CD14-positive monocyte (primary cell): Measurements from ENCODE around the gene SEC16A. TPM values are rescaled to one million over a fixed set of nuclear protein-coding genes. Genes with fewer than 3 reads are reported as not detected.

Source experiments
- DNase-seq, 3 donors: peaks; one replicate each; pipeline ENCODE4 v3.0.0-alpha.2; 2011 to 2022
- H2AFZ ChIP-seq: 2 replicates; pipeline ENCODE4 v1.6.0; 2012; ENCODE audit warnings: mild to moderate bottlenecking, low read depth, low read length, inconsistent platforms; ENCODE audit not compliant: insufficient read depth, poor library complexity, severe bottlenecking
- H3K27ac ChIP-seq, 2 donors: 1 replicate in 1 of 2; 2 replicates in 1 of 2; pipeline ENCODE4 v1.5.1; 2012 to 2013; ENCODE audit warnings: low read length in 2 of 2, control low read depth in 1 of 2, inconsistent platforms in 1 of 2, low read depth in 1 of 2, mild to moderate bottlenecking in 1 of 2
- H3K27me3 ChIP-seq, 2 donors: one replicate each; pipeline versions ENCODE4 v1.6.0 to v1.6.1; 2011 to 2013; ENCODE audit warnings: low read length in 2 of 2; ENCODE audit not compliant: control insufficient read depth in 2 of 2, insufficient read depth in 2 of 2
- H3K36me3 ChIP-seq, 2 donors: replicated peaks in 1 of 2; 1 replicate in 1 of 2; 2 replicates in 1 of 2; pipeline versions ENCODE4 v1.5.1 to v1.6.1; 2012 to 2013; ENCODE audit warnings: low read length in 2 of 2, control low read depth in 1 of 2, inconsistent platforms in 1 of 2, mild to moderate bottlenecking in 1 of 2; ENCODE audit not compliant: insufficient read depth in 2 of 2, control insufficient read depth in 1 of 2
- H3K4me1 ChIP-seq, 2 donors: 1 replicate in 1 of 2; 2 replicates in 1 of 2; pipeline versions ENCODE4 v1.5.1 to v1.6.1; 2012 to 2013; ENCODE audit warnings: low read length in 2 of 2, control low read depth in 1 of 2, inconsistent platforms in 1 of 2, mild to moderate bottlenecking in 1 of 2, moderate library complexity in 1 of 2; ENCODE audit not compliant: insufficient read depth in 2 of 2, control insufficient read depth in 1 of 2
- H3K4me2 ChIP-seq: replicated peaks from 2 replicates; pipeline ENCODE3; 2012; ENCODE audit warnings: low read length, moderate library complexity, mild to moderate bottlenecking; ENCODE audit not compliant: poor library complexity, severe bottlenecking; ENCODE audit errors: extremely low read depth
- H3K4me3 ChIP-seq, 3 experiments: fragments of 200-600 bp in 1 of 3; sonication (generic) in 1 of 3; replicated peaks in 1 of 3; 1 replicate in 2 of 3; 2 replicates in 1 of 3; pipeline ENCODE4 v1.5.1; 2011 to 2013; ENCODE audit warnings: low read length in 3 of 3, mild to moderate bottlenecking in 3 of 3, control low read depth in 2 of 3, low read depth in 2 of 3, inconsistent platforms in 1 of 3, moderate library complexity in 1 of 3
- H3K79me2 ChIP-seq: 2 replicates; pipeline ENCODE4 v1.6.0; 2012; ENCODE audit warnings: mild to moderate bottlenecking, control low read depth, inconsistent platforms, low read length, moderate library complexity; ENCODE audit not compliant: insufficient read depth
- H3K9ac ChIP-seq: 2 replicates; pipeline ENCODE4 v1.6.0; 2017; ENCODE audit warnings: low read length, mild to moderate bottlenecking; ENCODE audit not compliant: insufficient read depth, poor library complexity, severe bottlenecking
- H3K9me3 ChIP-seq, 2 donors: replicated peaks in 1 of 2; 1 replicate in 1 of 2; 2 replicates in 1 of 2; pipeline versions ENCODE4 v1.5.1 to v1.6.1; 2012 to 2013; ENCODE audit warnings: low read length in 2 of 2, control low read depth in 1 of 2; ENCODE audit not compliant: control insufficient read depth in 1 of 2, insufficient read depth in 1 of 2
- H4K20me1 ChIP-seq: 2 replicates; pipeline ENCODE4 v1.6.0; 2012; ENCODE audit warnings: mild to moderate bottlenecking, low read length, control low read depth, moderate library complexity; ENCODE audit not compliant: insufficient read depth
- H3K27ac Mint-ChIP-seq, 7 donors: one replicate each; pipeline ENCODE4 v1.8.0; 2020; ENCODE audit warnings: mild to moderate bottlenecking in 7 of 7, mixed read lengths in 7 of 7, moderate library complexity in 6 of 7, inconsistent platforms in 2 of 7
- H3K27me3 Mint-ChIP-seq, 3 donors: one replicate each; pipeline ENCODE4 v1.8.0; 2021 to 2022; ENCODE audit warnings: low read depth in 3 of 3, mild to moderate bottlenecking in 3 of 3, mixed read lengths in 3 of 3, moderate library complexity in 3 of 3, inconsistent platforms in 1 of 3
- H3K36me3 Mint-ChIP-seq, 2 donors: one replicate each; pipeline ENCODE4 v1.8.0; 2020; ENCODE audit warnings: mixed read lengths in 2 of 2, inconsistent platforms in 1 of 2, mild to moderate bottlenecking in 1 of 2
- H3K4me1 Mint-ChIP-seq: one replicate; pipeline ENCODE4 v1.8.0; 2020; ENCODE audit warnings: mild to moderate bottlenecking, mixed read lengths
- H3K4me3 Mint-ChIP-seq, 2 donors: one replicate each; pipeline ENCODE4 v1.8.0; 2020; ENCODE audit warnings: mild to moderate bottlenecking in 2 of 2, mixed read lengths in 2 of 2, moderate library complexity in 1 of 2
- H3K9me3 Mint-ChIP-seq, 7 donors: one replicate each; pipeline ENCODE4 v1.8.0; 2020 to 2022; ENCODE audit warnings: mixed read lengths in 7 of 7, mild to moderate bottlenecking in 6 of 7, moderate library complexity in 6 of 7, inconsistent platforms in 2 of 7
- WGBS: methylation state at CpG from one replicate; pipeline ENCODE4 v1.1.5; 2013; ENCODE audit warnings: missing lambda C conversion rate; ENCODE audit not compliant: insufficient coverage; 5-methylcytosine and 5-hydroxymethylcytosine counted together
- intact Hi-C, 2 donors: fragments of 100-400 bp; cut with micrococcal nuclease; formaldehyde crosslinking; loops; one replicate each; pipeline versions ENCODE4 v1.15.0 to v1.15.1; 2023
- polyA plus RNA-seq, 3 donors: library from polyadenylated mRNA; depleted of rRNA in 1 of 3; unstranded in 2 of 3; stranded (reverse) in 1 of 3; fragments of 300-500 nt in 2 of 3; fragments of >200 nt in 1 of 3; fragmentation: Illumina TruSeq in 2 of 3; gene quantifications; 1 replicate in 2 of 3; 2 replicates in 1 of 3; pipeline ENCODE4 v1.2.3, GENCODE V29; 2012 to 2021
- TF ChIP-seq, protein P1 (sequence below): fragments of 200-600 bp; IDR thresholded peaks from one replicate; pipeline ENCODE4 v1.8.0; 2022; ENCODE audit warnings: antibody characterized with exemption, mild to moderate bottlenecking

The SEC16A gene
- polyA plus RNA-seq, 3 donors = 11.1 to 36.8 (median 19.1) TPM

DNA sequence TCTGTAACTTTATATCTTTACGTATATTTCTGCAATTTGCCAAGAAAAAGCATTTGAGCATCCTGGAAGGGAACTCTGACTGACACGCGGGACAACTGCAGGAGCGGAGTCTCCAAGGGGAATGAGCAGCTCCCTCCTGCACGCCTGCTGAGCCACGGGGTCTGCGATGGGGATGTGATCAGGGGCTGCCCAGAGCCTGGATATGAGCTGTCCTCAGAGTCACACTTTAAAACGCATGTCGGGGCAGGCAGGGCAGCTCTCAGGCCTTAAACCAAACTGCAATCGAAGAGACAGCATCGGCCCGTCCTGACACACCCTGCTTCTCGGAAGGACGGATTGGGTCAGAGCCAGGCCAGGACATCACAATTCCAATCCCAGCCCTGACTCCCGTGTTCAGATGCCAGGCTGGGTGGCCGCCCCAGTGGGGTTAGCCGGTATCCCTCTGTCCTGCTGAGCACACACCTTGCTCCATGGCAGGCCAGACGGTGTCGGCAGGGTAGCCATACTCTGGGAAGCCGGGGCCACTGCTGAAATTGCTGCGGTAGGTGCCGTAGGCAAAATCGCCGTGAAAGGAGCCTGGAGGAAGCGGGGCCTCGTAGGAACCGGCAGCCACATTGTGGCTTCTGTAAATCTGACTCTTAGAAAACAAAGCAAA lies 17.2 kb downstream of the SEC16A start:
- peak overlapping the region in 1 of 7 donors; percentile 1 for H3K27ac Mint-ChIP-seq
- peaks cover 97% of the 10 kb centered on the region for H4K20me1 ChIP-seq
- TF ChIP-seq, protein P1, sequence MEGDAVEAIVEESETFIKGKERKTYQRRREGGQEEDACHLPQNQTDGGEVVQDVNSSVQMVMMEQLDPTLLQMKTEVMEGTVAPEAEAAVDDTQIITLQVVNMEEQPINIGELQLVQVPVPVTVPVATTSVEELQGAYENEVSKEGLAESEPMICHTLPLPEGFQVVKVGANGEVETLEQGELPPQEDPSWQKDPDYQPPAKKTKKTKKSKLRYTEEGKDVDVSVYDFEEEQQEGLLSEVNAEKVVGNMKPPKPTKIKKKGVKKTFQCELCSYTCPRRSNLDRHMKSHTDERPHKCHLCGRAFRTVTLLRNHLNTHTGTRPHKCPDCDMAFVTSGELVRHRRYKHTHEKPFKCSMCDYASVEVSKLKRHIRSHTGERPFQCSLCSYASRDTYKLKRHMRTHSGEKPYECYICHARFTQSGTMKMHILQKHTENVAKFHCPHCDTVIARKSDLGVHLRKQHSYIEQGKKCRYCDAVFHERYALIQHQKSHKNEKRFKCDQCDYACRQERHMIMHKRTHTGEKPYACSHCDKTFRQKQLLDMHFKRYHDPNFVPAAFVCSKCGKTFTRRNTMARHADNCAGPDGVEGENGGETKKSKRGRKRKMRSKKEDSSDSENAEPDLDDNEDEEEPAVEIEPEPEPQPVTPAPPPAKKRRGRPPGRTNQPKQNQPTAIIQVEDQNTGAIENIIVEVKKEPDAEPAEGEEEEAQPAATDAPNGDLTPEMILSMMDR = no peak
- WGBS = 98% methylated on average over 27 of the region's 27 CpGs
- H3K4me1 Mint-ChIP-seq = no peaks in the 10 kb centered on the region
- H3K4me3 Mint-ChIP-seq = no peak overlapping the region
- no peak overlapping the region for H3K27ac ChIP-seq
- H3K9me3 ChIP-seq = no peaks in the 10 kb centered on the region
- no peaks in the 10 kb centered on the region for H3K27me3 ChIP-seq
- H3K4me1 ChIP-seq = no peaks in the 10 kb centered on the region
- intact Hi-C loops = no loop called here
- H3K4me3 ChIP-seq = no peak overlapping the region
- peaks cover 87 to 98% of the 10 kb centered on the region in 2 donors for H3K36me3 Mint-ChIP-seq
- no peak overlapping the region for H2AFZ ChIP-seq
- H3K4me2 ChIP-seq = no peak overlapping the region
- no peak overlapping the region for H3K9ac ChIP-seq
- H3K27me3 Mint-ChIP-seq = peaks cover 0 to 2% (median 0%) of the 10 kb centered on the region in 3 donors
- H3K9me3 Mint-ChIP-seq = peaks cover 0 to 2% (median 0%) of the 10 kb centered on the region in 7 donors
- H3K36me3 ChIP-seq = peaks cover 100% of the 10 kb centered on the region in 2 donors
- peaks cover 20% of the 10 kb centered on the region for H3K79me2 ChIP-seq
- no peak for DNase-seq

DNA sequence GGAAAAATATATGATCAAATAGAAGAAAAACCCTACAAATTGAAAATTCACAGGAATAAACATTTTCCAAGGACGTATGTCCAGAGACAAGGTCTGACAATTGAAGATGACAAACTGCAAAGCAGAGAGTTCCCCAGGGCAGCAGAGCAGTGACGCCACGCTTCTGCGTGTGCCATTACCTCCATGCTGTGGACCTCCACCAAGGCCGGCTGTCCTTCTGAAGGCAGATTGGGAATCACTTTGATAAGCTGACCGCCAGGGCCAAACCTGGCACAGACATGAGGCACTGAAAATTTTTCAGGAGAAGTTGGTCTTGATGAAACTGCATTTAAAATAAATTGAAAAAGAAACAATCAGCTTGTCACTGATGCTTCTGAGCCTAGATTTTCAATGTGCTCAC lies 18.6 kb downstream of the SEC16A start:
- peaks cover 0 to 2% (median 0%) of the 10 kb centered on the region in 7 donors for H3K9me3 Mint-ChIP-seq
- DNase-seq = no peak
- Histone ChIP-seq H3K9me3 (no peaks in the 10 kb centered on the region), H3K4me2 (no peak overlapping the region), H4K20me1 (peaks cover 89% of the 10 kb centered on the region), H3K4me1 (no peaks in the 10 kb centered on the region), H2AFZ (no peak overlapping the region), H3K79me2 (peaks cover 6% of the 10 kb centered on the region), H3K36me3 (peaks cover 98% of the 10 kb centered on the region in 2 donors), H3K4me3 (no peak overlapping the region), H3K27me3 (no peaks in the 10 kb centered on the region), H3K9ac (no peak overlapping the region), H3K27ac (no peak overlapping the region)
- TF ChIP-seq, protein P1 = no peak
- peaks cover 0 to 2% (median 0%) of the 10 kb centered on the region in 3 donors for H3K27me3 Mint-ChIP-seq
- peaks cover 82 to 97% of the 10 kb centered on the region in 2 donors for H3K36me3 Mint-ChIP-seq
- no peaks in the 10 kb centered on the region for H3K4me1 Mint-ChIP-seq
- intact Hi-C loops = no loop called here
- H3K27ac Mint-ChIP-seq = no peak overlapping the region
- H3K4me3 Mint-ChIP-seq = no peak overlapping the region
- 97% methylated on average over 6 of the region's 6 CpGs for WGBS
